ENCODE data around the gene APOD. TPM values are rescaled to one million over a fixed set of nuclear protein-coding genes. Genes with fewer than 3 reads are reported as not detected.

The APOD gene
- total and polyA plus RNA-seq, 2 of the 8 experiments (the other 6 are each of a cell fraction or from before 2014, with no cell fraction given), result not detected

- Histone ChIP-seq H3K27ac (ENCODE audit: low read depth, low read length) (no peak overlapping the region), H4K20me1 (replicated peaks in 1 of 2; ENCODE audit: control insufficient read depth in 1 of 2, insufficient read depth in 2 of 2, low read length in 2 of 2) (no peaks in the 10 kb centered on the region), H2AFZ (ENCODE audit: low read length) (no peak overlapping the region), H4K8ac (ENCODE audit: extremely low read depth, insufficient read depth, low read length) (no peak overlapping the region), H2AK5ac (ENCODE audit: low read depth, low read length) (no peak overlapping the region; the same call in 1 of the 2 replicates), H4K91ac (replicated peaks; ENCODE audit: insufficient read length, low read length) (no peak overlapping the region), H3K4me1 (replicated peaks in 1 of 4; ENCODE audit: control insufficient read depth in 3 of 4, insufficient read depth in 4 of 4, low read length in 3 of 4) (peaks cover 2 to 14% (median 4%) of the 10 kb centered on the region in 4 experiments; a peak in 5 of 7 replicates), H3K79me2 (ENCODE audit: control insufficient read depth in 1 of 2, insufficient read depth in 2 of 2, low read length in 2 of 2) (peaks cover 0 to 24% of the 10 kb centered on the region in 2 experiments; a peak in 2 of 4 replicates), H3K14ac (ENCODE audit: insufficient read length) (no peak overlapping the region), H2BK5ac (ENCODE audit: low read depth, low read length) (peak overlapping the region; percentile 25; the same call in 1 of the 2 replicates), H3K79me1 (ENCODE audit: low read depth, low read length) (peaks cover 2% of the 10 kb centered on the region; the same call in 1 of the 2 replicates), H2BK15ac (ENCODE audit: low read length) (no peak overlapping the region), H3K9me3 (ENCODE audit: insufficient read depth in 2 of 2, low read depth in 1 of 2, low read length in 1 of 2) (no peaks in the 10 kb centered on the region), H3K23me2 (ENCODE audit: low read depth, low read length) (peaks cover 3% of the 10 kb centered on the region), H3K23ac (ENCODE audit: insufficient read length) (no peak overlapping the region), H2BK12ac (ENCODE audit: low read depth, low read length) (peak overlapping the region; percentile 56; the same call in 1 of the 2 replicates), H2BK120ac (replicated peaks; ENCODE audit: low read depth, low read length) (no peak overlapping the region), H2BK20ac (ENCODE audit: low read length) (no peak overlapping the region), H3K56ac (replicated peaks; ENCODE audit: insufficient read length, low read depth, low read length) (no peak overlapping the region), H3K4me2 (ENCODE audit: insufficient read depth in 1 of 2, low read depth in 2 of 2, low read length in 2 of 2) (no peak overlapping the region; a peak in 1 of 4 replicates), H3K18ac (ENCODE audit: extremely low read depth, low read length) (no peak overlapping the region), H3K4ac (replicated peaks; ENCODE audit: insufficient read length, low read depth, low read length) (no peak overlapping the region), H3K36me3 (ENCODE audit: control insufficient read depth in 2 of 4, insufficient read depth in 4 of 4, low read length in 3 of 4) (no peaks in the 10 kb centered on the region), H3K9ac (replicated peaks in 1 of 4; ENCODE audit: extremely low read depth in 1 of 4, low read depth in 3 of 4, low read length in 3 of 4) (no peak overlapping the region), H4K5ac (ENCODE audit: insufficient read length, low read depth, low read length) (no peak overlapping the region), H3K4me3 (ENCODE audit: extremely low read depth in 1 of 4, insufficient read depth in 2 of 4, low read depth in 3 of 4, low read length in 4 of 4) (no peak overlapping the region), H3K27me3 (replicated peaks in 1 of 4; ENCODE audit: control insufficient read depth in 3 of 4, extremely low read depth in 1 of 4, insufficient read depth in 3 of 4, low read length in 3 of 4) (peaks cover 1 to 16% (median 13%) of the 10 kb centered on the region in 4 experiments; a peak in 6 of 7 replicates)
- DNase-seq (ENCODE audit: low read depth in 1 of 2, low spot score in 2 of 2) (no peak), FAIRE-seq (no peak)
- CTCF ChIA-PET (ENCODE audit: partially characterized antibody), result interaction anchor here (1.1 to 3.6 kb wide), 2 partner anchors 10 to 274 kb away, joined by 5 to 14 read pairs; partner anchors contain the start of gene XXYLT1
- 95% methylated on average over 3 of the region's 3 CpGs; no CpG with 5 or more reads in 1 of the 2 experiments for WGBS, 2 experiments (ENCODE audit: extremely low coverage in 1 of 2, insufficient coverage in 1 of 2, insufficient read length in 1 of 2, insufficient replicate concordance in 2 of 2, low coverage in 1 of 2, low lambda C conversion rate in 2 of 2, missing lambda C conversion rate in 1 of 2)
- POLR2A ChIA-PET (ENCODE audit: partially characterized antibody), result interaction anchor here (1.0 kb wide), 1 partner anchor 283 kb away, joined by 4 read pairs; no protein-coding TSS in a partner anchor
- TF ChIP-seq CHD2 (IDR thresholded peaks at IDR 0.05; ENCODE audit: low read length) (no peak), RAD21 (IDR thresholded peaks at IDR 0.05 in 1 of 2, conservative IDR thresholded peaks at IDR 0.05 in 1 of 2; ENCODE audit: low read depth in 2 of 2, low read length in 2 of 2) (no peak), FOSL1 (IDR thresholded peaks at IDR 0.05; ENCODE audit: insufficient read depth, low read depth, low read length) (no peak), JUND (IDR thresholded peaks at IDR 0.05; ENCODE audit: low read length) (no peak), SP1 (IDR thresholded peaks at IDR 0.05; ENCODE audit: low read depth, low read length) (no peak), KDM5A (IDR thresholded peaks at IDR 0.05; ENCODE audit: low read length) (no peak), PHF8 (conservative IDR thresholded peaks at IDR 0.05; ENCODE audit: low read depth, low read length) (no peak), BCL11A (IDR thresholded peaks at IDR 0.05; ENCODE audit: low read depth in 2 of 2, low read length in 2 of 2) (no peak), TAF1 (IDR thresholded peaks at IDR 0.05; ENCODE audit: low read depth, low read length) (no peak), E2F6 (IDR thresholded peaks at IDR 0.05) (no peak), POLR2A (IDR thresholded peaks at IDR 0.05; ENCODE audit: control extremely low read depth in 1 of 2, low read depth in 2 of 2, low read length in 2 of 2) (no peak), ASH2L (IDR thresholded peaks at IDR 0.05; ENCODE audit: low read length) (no peak), SIX5 (IDR thresholded peaks at IDR 0.05; ENCODE audit: low read depth, low read length) (no peak), SUZ12 (IDR thresholded peaks at IDR 0.05; ENCODE audit: low read length) (no peak)
Measured at GRCh38 chr3:195544634-195545033, 39.1 kb downstream of the APOD start.
